ENCODE data around the gene SV2C. TPM values are rescaled to one million over a fixed set of nuclear protein-coding genes. Genes with fewer than 3 reads are reported as not detected.
"Not testable (repeated sequence)": the region's sequence is repeated elsewhere in the genome, so short reads cannot be mapped to it uniquely, and the experiment has no call there.

The SV2C gene
- total RNA-seq, 1 donor from 2014 or later = not detected

DNA sequence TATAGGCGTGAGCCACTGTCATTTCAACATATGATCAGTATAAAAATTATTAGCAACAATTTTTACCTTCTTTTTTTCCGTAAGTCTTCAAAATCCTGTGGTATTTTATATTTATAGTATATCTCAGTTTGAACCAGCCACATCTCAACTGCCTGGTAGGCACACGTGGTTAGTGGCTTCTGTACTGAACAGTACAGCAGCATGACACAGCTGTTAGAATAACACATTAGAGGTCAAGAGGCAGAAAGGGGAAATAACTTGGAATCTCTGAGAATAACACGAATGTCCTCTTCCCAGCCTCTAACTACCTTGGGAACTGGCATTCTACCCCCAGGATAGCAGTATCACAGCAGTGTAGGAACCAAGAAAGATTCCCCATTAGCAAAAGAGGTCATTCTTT, 211.4 kb downstream of the SV2C start:
- DNase-seq (ENCODE audit: low read depth, low spot score) = no peak

DNA sequence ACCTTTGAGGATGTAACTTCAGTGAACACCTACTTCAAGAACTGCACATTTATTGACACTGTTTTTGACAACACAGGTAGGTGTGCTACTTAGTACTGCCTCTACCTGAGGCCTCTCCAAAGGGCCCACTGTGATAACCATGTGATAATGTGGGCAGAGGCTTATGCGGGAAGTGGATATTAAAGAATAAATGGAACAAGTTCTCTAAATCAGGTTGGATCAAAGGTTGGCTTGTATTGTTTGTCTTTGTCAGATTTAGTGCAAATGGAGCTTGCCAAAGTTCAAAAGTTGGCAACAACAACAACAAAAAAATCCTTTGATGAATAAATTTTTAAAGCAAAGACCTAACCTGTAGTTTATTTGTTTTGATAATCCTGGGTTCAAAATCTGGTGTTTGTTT, 215.7 kb downstream of the SV2C start:
- no peak for DNase-seq (ENCODE audit: low read depth, low spot score)

DNA sequence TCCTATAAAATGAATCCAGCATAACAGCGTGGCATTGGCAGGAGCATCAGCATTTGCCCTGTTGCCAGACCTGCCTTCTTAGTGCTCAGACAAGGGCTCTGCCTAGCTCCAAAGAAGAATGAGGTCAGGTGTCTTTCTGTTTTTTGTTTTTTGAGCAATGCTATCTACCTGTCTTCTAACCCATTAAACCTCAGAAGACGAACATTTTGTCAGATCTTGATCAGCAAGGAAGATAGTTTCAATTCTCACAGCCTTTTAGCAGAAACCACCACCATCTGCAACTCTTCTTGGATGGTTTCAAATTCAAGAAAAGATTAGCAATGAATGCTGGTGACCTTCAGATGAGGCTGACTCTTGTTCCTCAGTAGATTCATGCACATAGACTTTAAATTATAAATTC, 216.4 kb downstream of the SV2C start:
- no peak for DNase-seq (ENCODE audit: low read depth, low spot score)

DNA sequence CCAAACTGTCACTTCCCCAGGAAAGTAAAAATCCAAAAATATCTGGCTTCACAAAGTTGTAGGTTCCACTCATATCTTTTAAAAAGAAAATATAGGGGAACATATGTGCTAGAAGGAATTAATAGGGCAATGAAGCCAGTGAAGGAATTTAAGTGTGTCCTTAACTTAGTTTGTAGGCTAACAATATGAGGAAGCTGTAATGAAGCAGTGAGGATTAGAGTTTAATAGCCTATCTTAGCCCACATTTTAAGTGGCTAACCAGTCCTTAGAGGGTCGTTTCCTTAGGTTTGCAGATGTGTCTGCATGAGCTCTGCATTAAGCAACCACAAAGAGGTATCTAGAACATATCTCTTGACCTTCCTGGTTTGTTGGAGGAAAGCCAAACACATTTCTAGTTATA, 218.7 kb downstream of the SV2C start:
- not testable (repeated sequence) for DNase-seq (ENCODE audit: low read depth, low spot score)

DNA sequence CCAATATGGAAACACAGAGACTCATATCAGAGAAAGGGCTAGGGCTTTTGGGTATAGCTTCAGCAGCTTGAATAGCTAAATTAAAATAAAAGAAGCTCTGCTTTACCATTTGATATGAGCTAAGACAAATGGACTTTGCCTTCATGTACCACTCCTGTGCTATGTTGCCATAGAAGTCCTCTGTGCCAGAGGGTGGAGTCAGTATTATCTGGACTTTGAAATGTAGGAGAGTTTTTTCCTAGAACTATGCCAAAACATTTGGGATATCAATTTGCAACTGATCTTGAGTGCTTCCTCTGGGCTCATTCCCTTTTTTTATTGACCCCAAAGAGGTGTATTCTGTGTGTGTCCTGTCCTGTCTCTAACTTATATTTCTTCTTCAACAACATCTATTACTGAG, 219.5 kb downstream of the SV2C start:
- not testable (repeated sequence) for DNase-seq (ENCODE audit: low read depth, low spot score)

DNA sequence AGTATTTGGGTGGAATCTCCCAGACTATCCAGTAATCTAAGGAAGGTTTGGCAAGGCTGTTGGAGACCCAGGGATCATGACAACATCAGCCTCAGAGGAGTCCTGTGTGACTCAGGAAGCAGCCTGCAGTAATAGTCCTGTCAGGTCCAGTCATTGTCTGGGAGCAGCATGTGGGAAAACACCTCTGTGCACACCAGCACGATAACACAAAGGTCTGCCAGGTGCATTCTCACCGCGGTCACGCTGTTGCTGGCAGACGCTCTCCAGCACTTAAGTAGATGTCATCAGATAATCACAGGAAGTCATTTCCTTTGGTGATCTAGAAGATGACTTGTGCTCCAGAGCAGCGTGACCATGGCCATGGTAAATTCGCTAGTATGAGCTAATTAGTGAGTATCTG, 220.7 kb downstream of the SV2C start:
- no peak for DNase-seq (ENCODE audit: low read depth, low spot score)

DNA sequence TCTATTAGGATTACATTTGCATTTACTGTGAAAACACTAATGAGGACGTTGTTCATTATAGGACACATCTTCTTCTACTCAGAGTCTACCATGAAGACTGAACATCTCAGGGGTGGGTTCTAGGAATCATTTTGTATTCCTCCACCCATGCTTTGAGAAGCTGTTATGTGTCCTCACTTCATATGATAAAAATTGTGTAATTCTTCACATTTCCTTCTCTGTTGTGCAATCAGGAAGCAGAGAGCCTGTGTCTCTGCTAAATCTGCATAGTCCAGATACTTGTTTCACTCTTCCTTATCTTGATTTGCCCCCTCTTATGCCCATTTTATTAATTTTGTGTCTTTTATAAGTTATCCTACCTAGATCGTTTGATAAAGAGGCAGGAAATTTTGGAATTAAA, 222.1 kb downstream of the SV2C start:
- DNase-seq (ENCODE audit: low read depth, low spot score) = no peak

DNA sequence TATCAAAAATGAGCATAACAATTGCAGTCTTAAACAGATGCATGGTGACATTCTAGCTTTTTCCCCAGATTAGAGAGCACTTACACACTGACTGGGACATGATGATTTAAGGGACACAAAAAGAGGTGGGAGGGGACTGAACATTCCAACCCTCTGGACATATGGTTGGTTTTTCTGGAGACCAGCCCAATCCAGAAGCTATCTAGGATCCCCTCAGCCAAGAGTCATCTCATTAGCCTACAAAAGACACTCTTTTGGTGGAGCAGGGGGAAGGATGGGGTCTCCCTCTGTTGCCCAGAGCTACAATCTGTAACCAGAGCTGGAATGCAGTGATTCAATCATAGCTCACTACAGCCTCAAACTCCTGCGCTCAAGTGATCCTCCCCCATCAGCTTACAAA, 222.6 kb downstream of the SV2C start:
- DNase-seq (ENCODE audit: low read depth, low spot score) = no peak

DNA sequence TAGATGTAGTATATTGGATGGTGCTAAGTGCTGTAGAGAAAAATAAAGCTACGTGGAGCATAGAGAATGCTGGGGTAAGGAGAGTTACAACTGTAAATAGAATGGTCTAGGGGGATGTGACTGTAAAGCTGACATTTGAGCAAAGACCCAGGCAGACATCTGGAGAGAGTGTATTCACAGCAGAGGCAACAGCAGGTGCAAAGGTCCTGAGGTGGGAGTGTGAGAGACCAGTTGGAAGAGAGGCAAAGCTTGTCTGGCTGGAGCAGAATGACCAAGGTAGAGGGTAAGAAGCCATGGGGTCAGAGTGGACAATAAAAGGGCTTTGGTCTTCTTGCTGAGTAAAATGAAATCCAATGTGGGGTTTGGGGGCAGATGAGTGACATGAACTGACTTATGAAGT, 227.0 kb downstream of the SV2C start:
- DNase-seq (ENCODE audit: low read depth, low spot score) = no peak

DNA sequence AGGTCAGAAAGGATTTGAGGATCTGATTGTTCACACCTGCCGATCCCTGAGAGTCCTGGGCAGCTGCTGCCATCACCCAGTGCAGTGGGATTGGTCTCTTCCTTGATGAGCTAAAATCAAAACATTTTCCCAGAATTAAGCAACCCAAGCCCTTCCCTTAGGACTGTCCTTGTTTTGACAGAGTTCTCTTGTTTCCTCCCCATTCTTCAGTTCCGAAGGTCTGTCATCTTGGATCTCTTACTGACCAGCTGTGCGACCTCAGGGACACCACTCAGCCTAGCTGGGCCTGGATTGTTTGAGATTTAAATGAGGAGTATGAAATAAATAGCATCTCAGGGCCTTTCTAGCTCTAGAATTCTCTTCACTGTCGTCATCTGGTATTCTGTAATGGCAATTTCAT, 229.6 kb downstream of the SV2C start:
- no peak for DNase-seq (ENCODE audit: low read depth, low spot score)

DNA sequence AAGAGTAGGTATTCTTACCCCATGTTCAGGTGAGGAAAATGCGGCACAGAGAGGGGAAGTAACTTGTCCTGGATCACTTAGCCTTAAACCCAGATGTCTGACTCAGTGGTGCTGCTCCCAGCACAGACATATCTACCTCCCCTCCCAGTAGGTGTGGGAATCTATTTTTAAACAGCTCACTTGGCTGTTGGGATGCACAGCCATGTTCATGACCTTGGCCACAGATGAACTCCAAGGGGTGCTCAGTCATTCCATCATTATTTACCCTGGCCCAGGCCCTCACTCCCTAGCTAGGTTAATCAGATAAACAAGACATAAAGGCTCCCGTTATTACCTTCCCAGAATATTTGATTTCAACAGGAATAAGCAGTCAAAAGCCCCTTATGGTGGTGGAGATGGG, 231.5 kb downstream of the SV2C start:
- no peak for DNase-seq (ENCODE audit: low read depth, low spot score)

DNA sequence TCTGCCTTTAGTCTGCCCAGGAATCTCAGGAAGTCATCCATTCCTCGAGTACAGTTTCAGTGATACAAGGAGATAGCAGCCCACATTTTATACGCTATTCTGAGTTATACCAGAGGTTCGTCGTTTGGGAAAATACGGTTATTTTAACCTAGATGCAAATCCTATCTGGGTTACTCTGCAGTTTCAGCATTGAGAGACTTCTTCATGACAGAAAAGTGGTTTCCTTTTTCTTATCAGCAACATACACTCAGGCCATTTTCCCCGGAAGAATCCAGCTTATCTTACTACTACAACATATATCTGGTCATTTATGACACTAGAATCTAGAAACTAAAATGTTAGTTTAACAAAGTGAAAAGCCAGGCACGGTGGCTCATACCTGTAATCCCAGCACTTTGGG, 236.5 kb downstream of the SV2C start:
- no peak for DNase-seq (ENCODE audit: low read depth, low spot score)

DNA sequence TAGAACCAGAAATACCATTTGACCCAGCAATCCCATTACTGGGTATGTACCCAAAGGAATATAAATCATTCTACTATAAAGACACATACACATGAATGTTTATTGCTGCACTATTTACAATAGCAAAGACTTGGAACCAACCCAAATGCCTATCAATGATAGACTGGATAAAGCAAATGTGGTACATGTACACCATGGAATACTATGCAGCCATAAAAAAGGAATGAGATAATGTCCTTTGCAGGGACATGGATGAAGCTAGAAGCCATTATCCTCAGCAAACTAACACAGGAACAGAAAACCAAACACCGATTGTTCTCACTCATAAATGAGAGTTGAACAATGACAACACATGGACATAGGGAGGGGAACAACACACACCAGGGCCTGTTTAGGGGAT, 240.3 kb downstream of the SV2C start:
- not testable (repeated sequence) for DNase-seq (ENCODE audit: low read depth, low spot score)

DNA sequence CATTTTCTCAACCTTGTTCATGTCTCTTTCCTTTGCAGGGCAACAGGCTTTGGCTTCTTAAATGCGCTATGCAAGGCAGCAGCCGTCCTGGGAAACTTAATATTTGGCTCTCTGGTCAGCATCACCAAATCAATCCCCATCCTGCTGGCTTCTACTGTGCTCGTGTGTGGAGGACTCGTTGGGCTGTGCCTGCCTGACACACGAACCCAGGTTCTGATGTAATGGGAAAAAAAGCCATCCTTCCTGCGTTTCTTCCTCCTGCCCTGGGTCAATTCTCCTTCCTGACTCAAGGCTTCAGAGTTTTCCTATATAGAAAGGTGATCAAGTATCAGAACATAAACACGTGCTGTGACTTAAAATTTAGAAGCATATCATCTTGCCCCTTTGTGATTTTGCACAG, 242.1 kb downstream of the SV2C start:
- DNase-seq (ENCODE audit: low read depth, low spot score) = no peak

DNA sequence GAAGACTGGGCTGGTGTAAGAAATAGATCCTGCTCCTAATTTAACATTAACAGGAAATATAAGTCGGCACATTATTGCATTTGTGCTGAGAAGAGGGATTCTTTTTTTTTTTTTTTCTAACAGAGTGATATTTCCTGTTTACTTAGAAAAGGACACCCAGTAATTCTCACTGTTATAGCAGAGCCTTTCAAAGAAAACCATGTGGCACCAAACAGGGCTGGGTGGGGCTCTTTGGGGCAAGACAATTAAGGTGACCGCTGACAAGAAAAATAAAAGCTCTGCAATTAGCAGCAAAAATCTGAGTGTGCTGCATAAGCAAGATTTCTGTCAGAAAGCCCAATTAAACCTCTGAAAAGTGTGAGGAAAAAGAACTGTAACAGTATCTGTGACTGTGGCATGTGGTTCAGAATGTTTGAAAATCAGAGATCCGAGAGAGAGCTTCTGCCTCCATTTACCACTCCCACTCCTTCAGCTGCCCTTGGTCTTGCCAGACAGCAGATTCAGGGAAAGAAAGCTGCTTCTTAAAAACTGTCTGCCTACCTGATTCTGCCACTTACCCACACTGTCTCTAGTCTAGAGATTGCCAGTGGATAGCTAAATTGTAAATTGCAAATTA, 242.8 kb downstream of the SV2C start:
- DNase-seq (ENCODE audit: low read depth, low spot score) = no peak

DNA sequence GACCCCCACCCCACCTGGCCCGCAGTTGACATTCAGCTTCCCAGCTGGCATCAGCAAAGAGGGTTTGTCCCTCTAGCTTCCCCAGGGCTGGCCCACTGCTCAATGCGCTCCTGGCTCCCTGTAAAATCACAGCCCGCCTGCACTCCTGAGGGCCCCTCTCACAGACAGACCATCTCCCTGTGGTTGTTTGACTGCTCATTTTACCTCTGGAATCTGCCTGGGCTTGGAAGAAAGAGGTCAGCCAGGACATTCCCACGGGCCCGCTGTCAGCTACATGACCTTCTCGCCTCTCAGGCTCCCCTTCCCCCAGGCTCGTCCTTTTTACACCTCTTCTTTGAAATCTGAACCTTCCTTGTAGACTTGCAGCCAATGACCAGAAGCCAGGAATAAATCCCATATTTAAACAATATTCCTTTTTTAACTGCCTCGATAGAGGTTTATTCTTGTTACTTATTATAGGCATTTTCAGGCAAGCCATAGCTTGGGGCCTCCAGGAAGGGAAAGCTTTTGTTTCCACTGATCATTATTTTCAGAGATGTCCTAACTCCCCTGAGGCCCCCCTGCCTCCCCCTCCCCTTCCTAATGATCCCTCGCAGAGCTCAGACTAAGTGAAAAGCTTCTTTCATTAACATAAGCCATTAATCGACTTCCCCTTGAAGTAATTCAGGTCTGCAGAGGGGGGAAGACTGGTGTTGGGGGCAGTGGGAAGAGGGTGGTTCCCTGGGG, 243.6 kb downstream of the SV2C start:
- DNase-seq (ENCODE audit: low read depth, low spot score) = no peak

DNA sequence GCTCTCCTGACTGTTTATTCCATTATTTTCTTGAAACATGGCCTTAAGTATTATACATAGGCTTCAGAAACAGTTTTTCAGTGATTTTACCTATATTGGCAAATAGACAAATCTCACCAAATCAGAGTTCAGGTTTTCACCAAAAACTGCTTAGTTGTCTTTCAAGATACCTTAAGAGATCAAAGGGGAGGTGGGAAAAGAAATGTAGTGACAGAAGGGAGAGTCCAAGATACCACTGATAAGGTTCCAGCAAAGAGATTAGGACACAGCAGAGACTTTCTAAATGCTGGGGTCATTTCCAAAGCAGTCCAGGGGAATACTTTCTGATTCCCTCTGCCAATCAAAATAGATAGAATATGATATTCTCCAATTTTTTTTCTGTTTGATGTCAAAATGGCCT, 246.2 kb downstream of the SV2C start:
- no peak for DNase-seq (ENCODE audit: low read depth, low spot score)

DNA sequence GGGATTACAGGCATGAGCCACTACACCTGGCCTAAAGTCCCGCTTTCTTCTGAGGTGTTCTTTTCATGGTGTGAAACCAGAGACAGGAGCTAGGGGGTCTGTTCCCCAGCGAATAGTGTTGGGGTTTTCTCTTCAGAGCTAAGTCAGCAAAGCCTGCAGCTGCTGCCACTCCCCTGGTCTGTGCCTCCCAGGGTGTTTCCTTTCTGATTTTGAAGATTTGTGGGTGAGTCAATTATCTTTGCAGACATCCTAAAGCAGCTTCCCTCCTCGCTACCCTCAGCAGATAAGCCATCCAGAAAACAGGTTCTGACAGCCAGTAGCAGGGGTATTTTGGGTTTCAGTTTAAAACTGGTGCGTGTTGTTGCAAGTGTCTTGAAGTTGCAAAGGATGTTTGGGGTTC, 247.9 kb downstream of the SV2C start:
- no peak for DNase-seq (ENCODE audit: low read depth, low spot score)

DNA sequence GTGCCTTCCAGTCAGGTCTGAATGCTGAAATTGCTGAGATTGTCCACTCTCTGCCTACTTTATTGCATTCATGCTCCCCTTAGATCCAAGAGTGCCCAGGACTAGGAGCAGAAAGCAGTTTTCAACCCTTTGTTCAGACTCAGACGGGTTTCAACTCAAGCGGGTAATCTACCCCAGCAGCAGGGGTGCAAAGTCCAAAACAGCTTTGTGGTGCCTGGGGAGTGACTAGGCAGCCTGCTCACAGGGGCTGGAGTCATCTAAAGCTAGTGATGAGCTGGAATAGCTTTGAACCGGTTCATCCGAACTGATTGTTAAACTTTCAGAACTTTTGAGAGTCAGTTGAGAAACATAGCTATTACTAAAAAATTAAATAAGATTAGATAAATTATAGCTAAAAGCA, 248.9 kb downstream of the SV2C start:
- DNase-seq (ENCODE audit: low read depth, low spot score) = no peak

DNA sequence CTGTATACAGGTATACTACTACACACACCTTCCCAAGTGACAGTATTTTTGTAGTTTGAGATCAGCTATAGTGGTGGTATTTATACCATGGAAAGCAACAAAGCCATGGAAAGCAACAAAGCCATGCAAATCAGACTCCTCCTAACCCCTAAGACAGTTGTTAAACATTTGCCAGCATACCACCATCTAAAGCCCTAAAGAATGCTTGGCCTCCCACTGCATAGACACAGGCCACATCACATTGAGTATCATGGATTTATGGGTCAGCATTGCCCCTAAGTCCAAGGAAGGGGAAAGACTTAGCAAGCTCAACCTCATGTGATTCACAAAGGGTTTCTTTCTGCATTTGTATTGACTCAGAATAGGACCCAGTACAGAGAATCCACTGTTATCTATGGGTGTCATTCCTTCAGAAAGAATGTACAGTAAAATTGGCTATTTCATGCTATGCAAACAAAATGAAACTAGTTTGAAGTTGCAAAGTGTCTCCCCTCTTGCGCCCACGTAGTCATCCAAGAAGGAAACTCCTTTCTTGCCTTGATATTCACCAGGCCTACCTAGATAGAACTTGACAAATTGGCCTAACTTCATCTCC, 249.5 kb downstream of the SV2C start:
- no peak for DNase-seq (ENCODE audit: low read depth, low spot score)

DNA sequence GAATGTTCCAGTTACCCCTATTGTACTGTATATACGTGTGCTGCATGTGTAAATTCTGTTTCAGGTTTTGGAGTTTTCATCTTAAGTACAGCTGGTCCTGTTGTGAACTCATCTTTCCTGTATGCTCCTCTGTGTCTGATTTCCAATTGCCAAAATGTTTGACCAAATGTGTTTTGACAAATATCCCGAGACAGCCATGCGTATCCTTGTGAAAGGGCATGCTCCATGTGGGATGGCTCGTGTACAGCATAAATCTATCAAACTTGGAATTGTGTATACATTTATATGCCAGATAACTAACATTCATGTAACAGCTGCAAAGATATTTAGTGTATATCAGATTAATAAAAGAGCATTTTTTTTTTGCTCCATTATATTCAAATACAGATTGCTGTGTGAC, 250.4 kb downstream of the SV2C start:
- no peak for DNase-seq (ENCODE audit: low read depth, low spot score)

DNA sequence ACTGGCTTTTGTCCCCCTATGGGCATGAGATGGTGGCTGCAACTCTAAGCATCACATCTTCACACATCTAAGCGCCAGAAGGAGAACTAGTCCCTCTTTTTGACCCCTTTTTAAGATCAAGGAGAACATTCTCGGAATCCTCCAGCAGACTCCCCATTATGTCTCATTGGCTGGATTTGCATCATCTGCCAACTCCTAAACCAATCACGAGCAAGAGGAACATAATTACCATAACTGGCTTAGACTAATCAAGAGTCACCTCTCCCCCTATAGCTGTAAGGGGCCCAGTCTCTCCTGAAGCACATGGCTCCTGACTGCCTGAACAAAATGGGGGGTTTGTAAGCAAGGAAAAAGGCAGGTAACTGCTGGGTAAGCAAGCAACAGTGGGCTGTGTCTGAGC, 251.4 kb downstream of the SV2C start:
- no peak for DNase-seq (ENCODE audit: low read depth, low spot score)

DNA sequence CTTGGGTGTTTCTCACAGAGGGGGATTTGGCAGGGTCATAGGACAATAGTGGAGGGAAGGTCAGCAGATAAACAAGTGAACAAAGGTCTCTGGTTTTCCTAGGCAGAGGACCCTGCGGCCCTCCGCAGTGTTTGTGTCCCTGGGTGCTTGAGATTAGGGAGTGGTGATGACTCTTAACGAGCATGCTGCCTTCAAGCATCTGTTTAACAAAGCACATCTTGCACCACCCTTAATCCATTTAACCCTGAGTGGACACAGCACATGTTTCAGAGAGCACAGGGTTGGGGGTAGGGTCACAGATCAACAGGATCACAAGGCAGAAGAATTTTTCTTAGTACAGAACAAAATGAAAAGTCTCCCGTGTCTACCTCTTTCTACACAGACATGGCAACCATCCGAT, 252.3 kb downstream of the SV2C start:
- not testable (repeated sequence) for DNase-seq (ENCODE audit: low read depth, low spot score)

All from pulmonary artery endothelial cell (primary cell).